HG02938 (cell line): ENCODE data around the gene FBXL15.

Experiments
- ATAC-seq: cut with Tn5 transposase; IDR thresholded peaks from one replicate; pipeline ENCODE4 v1.9.1; 2021; ENCODE audit warnings: mild to moderate bottlenecking, moderate library complexity; ENCODE audit not compliant: unreplicated experiment

The FBXL15 gene, protein sequence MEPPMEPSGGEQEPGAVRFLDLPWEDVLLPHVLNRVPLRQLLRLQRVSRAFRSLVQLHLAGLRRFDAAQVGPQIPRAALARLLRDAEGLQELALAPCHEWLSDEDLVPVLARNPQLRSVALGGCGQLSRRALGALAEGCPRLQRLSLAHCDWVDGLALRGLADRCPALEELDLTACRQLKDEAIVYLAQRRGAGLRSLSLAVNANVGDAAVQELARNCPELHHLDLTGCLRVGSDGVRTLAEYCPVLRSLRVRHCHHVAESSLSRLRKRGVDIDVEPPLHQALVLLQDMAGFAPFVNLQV

DNA sequence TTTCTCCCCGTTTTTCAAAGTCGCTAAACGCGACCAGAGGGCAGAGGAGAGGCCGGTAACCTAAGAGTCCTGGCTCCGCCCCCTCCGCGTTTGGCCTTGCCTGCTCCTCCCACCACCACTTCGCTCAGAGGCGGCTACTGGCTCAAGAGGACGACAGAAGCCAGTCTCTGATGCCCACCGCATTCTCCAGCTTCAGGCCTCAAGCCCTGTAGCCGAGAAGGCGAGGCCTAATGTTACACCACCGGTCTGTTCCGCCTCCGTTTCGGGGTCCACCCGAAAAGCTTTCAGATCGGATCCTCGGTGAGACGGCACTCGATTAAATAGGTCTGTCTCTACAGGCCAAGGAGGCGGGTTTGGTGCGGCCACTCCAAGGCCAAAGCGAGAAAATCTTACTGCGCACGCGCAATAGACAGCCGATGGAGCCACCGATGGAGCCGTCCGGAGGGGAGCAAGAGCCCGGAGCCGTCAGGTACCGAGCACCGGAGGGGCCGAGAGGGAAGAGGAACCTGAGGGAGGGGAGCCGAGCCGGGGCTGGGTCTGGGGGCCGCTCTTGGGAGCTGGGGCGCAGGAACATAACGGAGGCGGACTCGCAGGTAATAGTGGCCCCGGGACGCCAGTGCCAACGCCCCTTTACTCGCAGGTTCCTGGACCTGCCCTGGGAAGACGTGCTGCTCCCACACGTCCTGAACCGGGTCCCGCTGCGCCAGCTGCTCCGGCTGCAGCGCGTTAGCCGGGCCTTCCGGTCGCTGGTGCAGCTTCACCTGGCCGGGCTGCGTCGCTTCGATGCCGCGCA lies at the start of gene FBXL15:
Gene FBXL15 (plus strand): TSS at position 123 of the 793 bp plus-strand sequence. CDS start 294 bp downstream, at position 417.
- ATAC-seq, result peak; percentile 58

DNA sequence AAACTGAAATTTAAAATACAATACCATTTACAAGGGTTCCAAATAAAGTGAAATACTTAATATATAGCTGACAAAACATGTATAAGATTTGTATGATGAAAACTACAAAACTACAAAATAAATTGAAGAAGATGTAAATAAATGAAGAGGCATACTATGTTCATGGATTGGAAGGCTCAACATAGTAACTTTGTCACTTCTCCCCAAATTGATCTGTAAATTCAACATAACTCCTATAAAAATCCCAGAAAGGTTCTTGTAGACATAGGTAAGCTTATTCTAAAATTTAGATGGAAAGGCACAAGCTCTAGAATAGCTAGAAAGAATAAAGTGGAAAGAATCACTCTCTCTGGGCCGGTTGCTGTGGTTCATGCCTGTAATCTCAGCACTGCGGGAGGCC lies 49.3 kb upstream of the FBXL15 start:
- no peak for ATAC-seq

DNA sequence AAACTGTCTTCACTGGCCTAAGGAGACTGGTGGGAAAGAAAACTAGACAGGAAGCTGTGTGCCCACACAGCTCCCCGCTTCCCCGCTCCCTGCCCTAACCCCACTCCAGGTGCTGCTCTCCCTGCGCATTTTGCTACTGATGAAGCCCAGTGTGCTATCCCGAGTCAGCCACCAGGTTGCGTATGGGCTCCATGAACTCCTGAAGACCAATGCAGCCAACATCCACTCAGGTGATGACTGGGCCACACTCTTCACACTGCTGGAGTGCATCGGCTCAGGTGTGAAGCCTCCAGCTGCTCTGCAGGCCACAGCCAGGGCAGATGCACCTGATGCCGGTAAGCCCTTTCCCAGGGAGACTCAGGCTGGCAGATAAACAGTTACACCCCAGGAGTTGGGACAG lies 45.4 kb upstream of the FBXL15 start:
- ATAC-seq, result no peak

- ATAC-seq, result no peak
Observed at GRCh38 chr10:102375867-102376266, 44.8 kb upstream of the FBXL15 start.

DNA sequence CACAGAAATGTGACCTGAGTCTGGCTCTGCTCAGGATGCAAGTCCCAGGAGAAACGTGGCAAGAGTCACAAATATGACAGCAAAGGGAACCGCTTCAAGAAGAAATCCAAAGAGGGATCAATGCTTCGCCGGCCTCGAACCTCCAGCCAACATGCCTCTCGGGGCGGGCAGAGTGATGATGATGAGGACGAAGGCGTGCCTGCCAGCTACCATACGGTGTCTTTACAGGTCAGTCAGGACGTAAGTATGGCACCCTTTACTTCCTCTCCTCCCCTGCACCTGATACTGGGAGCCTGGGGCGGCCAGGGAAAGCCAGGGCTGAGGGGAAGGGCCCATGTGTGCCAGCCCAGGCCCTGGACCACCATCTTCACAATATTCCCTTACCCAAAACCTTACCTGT lies 43.7 kb upstream of the FBXL15 start:
- no peak for ATAC-seq

DNA sequence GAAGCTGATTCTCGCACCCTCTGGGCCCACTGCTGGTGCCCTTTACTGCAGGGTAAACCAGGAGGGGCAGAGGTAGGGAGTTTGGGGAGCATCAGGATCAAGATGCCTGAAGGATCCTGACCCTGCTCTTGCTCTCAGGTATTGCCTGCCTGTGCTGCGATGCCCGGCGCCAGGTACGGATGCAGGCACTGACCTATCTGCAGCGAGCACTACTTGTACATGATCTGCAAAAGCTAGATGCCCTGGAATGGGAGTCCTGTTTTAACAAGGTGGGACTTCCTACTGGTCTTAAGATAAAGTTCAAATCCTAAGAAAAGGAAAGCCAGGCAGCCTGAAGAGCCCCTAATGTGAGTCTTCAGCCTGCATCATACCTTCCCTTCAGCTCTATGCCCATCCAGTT lies 41.3 kb upstream of the FBXL15 start:
- ATAC-seq, result no peak

- ATAC-seq, result no peak
Observed at GRCh38 chr10:102381983-102382382, 38.7 kb upstream of the FBXL15 start.

DNA sequence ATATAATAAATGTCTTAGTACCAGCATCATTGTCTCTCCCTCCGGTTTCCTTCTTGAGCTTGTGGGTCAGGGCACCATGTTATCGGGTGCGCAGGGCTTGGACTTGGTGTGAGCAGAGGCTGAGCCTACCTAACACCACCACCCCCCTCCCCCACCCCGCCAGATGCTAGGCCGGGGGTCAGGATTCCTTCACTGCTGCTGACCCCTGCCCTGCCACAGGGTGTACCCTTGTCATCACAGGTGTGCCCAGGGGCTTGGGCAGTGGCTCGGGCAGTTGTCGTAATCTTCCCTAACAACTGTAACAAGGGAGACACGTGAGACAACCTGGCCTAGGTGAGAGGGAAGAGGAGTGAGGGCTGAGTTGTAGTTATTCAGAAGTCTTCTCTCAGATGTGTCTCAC lies 37.8 kb upstream of the FBXL15 start:
- ATAC-seq, result no peak

DNA sequence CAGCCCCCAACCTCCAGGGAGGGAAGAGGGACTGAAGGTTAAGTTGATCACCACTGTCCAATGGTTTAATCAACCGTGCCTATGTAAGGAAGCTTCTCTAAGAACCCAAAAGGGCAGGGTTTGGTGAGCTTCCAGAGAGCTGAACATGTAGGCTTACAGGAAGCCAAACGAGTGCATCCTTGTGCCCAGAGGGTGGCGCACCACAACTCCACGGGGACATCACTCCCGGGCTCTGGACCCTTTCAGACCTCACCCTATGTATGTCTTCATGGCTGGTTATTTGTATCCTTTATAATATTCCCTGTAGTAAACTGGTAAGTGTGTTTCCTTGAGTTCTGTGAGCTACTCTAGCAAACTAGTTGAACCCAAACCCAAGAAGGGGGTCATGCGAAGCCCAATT lies 36.6 kb upstream of the FBXL15 start:
- no peak for ATAC-seq

GRCh38 chr10:102384606-102385429 lies 35.8 kb upstream of the FBXL15 start:
- ATAC-seq, result no peak

- ATAC-seq, result no peak
Observed at GRCh38 chr10:102389894-102390293, 30.7 kb upstream of the FBXL15 start.

DNA sequence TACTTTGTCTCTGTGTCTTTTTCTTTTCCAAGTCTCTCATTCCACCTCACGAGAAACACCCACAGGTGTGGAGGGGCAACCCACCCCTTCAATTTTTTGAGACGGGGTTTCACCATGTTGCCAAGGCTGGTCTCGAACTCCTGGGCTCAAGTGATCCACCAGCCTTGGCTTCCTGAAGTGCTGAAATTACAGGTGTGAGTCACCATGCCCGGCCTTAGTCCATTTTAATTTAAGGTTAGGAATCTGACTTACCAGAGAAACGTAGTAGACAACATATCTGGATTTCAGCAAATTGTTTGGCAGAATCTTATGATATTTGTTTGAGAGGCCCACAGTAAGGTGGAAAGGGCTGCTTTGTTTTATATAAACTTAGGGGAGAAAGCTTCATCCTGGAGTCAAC lies 28.3 kb upstream of the FBXL15 start:
- ATAC-seq, result no peak

DNA sequence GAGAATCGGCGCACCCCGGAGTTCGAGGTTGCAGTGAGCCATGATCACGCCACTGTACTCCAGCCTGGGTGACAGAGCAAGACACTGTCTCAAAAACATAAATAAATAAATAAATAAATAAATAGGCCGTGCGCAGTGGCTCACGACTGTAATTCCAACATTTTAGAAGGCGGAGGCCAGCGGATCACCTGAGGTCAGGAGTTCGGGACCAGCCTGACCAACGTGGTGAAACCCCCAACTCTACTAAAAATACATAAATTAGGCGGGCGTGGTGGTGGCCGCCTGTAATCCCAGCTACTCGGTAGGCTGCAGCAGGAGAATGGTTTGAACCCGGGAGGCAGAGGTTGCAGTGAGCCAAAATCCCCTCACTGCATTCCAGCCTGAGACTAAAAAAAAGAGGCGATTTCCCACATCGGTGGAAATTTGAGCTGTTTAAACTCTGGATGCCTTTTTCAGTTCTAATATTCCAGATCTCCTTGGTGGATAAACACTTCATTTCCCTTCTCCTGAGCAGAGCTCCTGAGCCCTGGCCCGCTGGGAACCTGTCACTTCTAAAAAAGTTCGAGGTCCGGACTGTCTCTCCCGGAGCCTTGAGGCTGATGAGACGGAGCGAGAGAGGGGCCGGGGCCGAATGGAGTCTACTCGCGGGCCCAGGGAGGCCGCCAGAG lies 27.1 kb upstream of the FBXL15 start:
- no peak for ATAC-seq

DNA sequence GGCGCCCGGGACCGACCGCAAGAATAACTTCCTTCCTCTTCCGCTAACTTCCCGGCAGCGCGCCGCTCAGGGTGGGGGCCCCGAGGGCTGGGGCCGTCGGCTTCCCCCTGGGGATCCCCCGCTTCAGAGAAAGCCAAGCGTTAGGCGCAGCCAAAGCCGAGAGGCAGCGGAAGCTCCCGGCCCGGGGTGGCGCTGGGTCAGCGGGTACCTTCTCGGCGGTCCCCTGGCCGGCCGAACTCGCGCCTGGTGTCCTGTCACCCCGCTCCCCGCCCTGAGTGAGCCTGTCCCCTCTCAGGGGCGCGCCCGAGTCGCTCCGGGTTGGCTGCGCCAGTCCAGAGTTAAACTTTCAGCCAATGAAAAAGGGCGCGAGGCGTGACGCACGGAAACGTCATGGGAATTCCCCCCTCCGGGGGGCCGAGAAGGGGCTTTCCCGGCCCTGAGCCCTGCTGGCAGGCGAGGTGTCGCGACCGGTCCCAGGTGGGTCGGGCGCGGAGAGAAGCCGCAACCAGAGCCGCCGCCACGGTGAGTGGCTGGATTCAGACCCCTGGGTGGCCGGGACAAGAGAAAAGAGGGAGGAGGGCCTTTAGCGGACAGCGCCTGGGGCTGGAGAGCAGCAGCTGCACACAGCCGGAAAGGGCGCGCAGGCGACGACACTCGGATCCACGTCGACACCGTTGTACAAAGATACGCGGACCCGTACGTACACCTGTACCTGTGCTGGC lies 26.4 kb upstream of the FBXL15 start:
- peak; percentile 77 for ATAC-seq

DNA sequence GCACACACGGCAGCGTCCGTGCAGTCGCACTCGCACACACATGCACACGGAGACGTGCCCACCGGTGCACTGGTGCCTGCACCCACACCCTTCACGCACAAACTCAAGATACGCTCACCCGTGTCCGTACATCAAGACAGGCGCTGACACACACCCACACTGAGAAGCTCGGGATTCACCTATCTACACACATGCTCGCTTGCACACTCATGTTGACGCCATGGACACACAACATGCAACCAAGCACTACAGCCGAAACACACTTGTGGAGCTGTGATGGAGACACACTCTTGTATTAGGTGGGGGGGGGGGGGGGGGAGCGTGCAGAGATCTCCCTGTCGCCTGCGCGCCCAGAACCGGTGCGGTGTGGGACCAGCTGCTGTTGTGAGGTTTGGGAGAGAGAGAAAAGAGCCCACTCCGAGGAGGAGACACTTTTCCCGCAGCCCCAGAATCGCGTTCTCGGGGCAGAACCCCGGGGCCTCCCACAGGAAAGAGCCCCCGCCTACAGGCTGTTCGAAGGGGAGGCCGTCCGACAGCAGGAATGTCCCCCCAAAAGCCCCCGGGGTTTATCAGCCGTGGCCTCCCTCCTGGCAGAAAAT lies 25.7 kb upstream of the FBXL15 start:
- ATAC-seq, result peak; percentile 1

- ATAC-seq, result peak; percentile 26
Observed at GRCh38 chr10:102395400-102396316, 25.0 kb upstream of the FBXL15 start, which contains the start of gene NFKB2. TSS of gene NFKB2 (plus strand) at chr10:102395705. CDS start at chr10:102395960, 255 bp downstream.

GRCh38 chr10:102396317-102396650 lies 24.4 kb upstream of the FBXL15 start:
- no peak for ATAC-seq

DNA sequence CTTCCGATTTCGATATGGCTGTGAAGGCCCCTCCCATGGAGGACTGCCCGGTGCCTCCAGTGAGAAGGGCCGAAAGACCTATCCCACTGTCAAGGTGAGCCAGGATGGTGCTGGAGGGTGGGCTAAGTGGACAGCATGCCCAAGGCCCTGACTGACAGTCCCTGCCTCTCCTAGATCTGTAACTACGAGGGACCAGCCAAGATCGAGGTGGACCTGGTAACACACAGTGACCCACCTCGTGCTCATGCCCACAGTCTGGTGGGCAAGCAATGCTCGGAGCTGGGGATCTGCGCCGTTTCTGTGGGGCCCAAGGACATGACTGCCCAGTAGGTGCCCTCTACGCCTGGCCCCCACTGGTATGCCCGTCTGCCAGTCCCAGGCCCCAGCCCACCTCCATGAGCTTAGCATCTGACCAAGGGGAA lies 23.9 kb upstream of the FBXL15 start:
- no peak for ATAC-seq
